ENCODE results near the gene TMEM59L. TPM values are rescaled to one million over a fixed set of nuclear protein-coding genes. Genes with fewer than 3 reads are reported as not detected.

The TMEM59L gene
- polyA plus RNA-seq, 1 of the 3 experiments (the other 2 are of a cell fraction): 9.6 TPM

DNA sequence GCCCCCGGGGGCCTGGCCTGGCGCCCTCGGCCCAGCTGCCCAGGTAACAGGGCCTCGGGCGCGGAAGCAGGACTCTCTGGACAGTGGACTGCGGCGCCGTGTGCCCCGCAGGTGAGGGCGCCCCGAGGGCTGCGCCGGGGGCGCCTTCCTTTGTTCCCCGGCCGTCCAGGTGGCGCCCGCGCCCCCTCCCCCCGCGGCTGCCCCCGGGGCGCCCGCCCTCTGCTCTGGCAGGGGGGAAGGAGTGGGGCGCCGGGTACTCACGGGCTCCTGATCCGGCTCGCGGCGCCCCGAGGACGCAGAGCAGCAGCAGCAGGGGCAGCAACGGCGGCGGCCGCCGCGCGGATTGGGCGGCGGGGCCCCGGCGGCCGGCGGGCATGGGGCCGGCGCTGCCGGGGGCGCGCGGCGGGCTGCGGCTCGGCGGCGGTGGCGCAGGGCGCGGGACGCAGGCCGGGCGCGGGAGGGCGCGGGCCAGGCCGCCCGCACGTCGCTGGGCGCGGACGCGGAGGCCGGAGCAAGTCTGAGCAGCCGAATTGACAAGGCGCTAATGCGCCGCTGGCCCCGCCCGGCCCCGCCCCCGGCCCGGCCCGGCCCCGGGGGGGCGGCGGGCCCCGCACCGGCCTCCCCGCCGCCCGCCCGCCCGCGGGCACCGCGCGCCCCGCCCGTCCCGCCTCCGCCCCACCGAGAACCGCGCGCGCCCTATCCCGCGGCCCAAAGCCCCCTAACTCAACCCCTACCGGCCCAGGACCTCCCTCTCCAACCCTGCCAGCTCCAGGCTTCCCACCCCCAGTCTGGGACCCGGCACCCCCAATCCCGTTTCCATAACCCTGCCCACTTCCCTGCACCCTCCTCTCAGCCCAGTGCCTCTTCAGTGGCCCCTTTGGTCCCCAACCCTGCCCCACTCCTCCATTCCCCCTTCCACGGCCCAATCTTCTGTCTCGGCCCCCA is 6.1 kb upstream of the TMEM59L start, which contains the start of gene CRLF1:
Gene CRLF1, minus strand, starts transcription at position 519 of the 945 bp plus-strand sequence. Its CDS starts 143 bp downstream, at position 376.
- H3K4me3 ChIP-seq (ENCODE audit: low read depth in 2 of 2, low read length in 1 of 2): peak within 1 kb of the TSS in 1 of 2 experiments; percentile 35; a peak in 3 of 4 replicates
- H3F3A ChIP-seq (replicated peaks; ENCODE audit: insufficient read depth): peaks cover 27% of the 10 kb centered on the region
- H3K9me3 ChIP-seq: no peaks in the 10 kb centered on the region
- peaks cover 6 to 7% of the 10 kb centered on the region in 2 experiments; a peak in 2 of 4 replicates for H3K4me1 ChIP-seq (ENCODE audit: control insufficient read depth in 1 of 2, insufficient read depth in 2 of 2, low read depth in 1 of 2, low read length in 1 of 2)
- no peaks in the 10 kb centered on the region for H3K36me3 ChIP-seq (replicated peaks in 1 of 2; ENCODE audit: control insufficient read depth in 1 of 2, insufficient read depth in 2 of 2, low read length in 1 of 2)
- H3K9ac ChIP-seq: no peak within 1 kb of the TSS
- no peaks in the 10 kb centered on the region for H3K9me2 ChIP-seq
- H3K27me3 ChIP-seq (ENCODE audit: insufficient read depth): peaks cover 60% of the 10 kb centered on the region
- TF ChIP-seq RAD21 (IDR thresholded peaks at IDR 0.05; ENCODE audit: low read length): no peak
- TF ChIP-seq, protein P1, sequence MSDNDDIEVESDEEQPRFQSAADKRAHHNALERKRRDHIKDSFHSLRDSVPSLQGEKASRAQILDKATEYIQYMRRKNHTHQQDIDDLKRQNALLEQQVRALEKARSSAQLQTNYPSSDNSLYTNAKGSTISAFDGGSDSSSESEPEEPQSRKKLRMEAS (IDR thresholded peaks at IDR 0.05; ENCODE audit: low read depth): no peak
- TF ChIP-seq NFIC (IDR thresholded peaks at IDR 0.05; ENCODE audit: borderline replicate concordance): no peak
- TF ChIP-seq SIN3A (IDR thresholded peaks at IDR 0.05; ENCODE audit: borderline replicate concordance, low read depth, low read length): no peak
- TF ChIP-seq CHD2 (IDR thresholded peaks at IDR 0.05; ENCODE audit: low read length, partially characterized antibody): no peak
- no peak for TF ChIP-seq EP300 (IDR thresholded peaks at IDR 0.05; ENCODE audit: borderline replicate concordance in 1 of 2, low read depth in 1 of 2, low read length in 1 of 2)
- TF ChIP-seq GATA2 (CRISPR knock-in tag; IDR thresholded peaks at IDR 0.05): no peak
- no peak for TF ChIP-seq TAF1 (IDR thresholded peaks at IDR 0.05; ENCODE audit: borderline replicate concordance, low read depth, low read length)
- no peak for TF ChIP-seq FOSL2 (IDR thresholded peaks at IDR 0.05; ENCODE audit: borderline replicate concordance, low read depth)
- TF ChIP-seq EZH2phosphoT487 (IDR thresholded peaks at IDR 0.05; ENCODE audit: borderline replicate concordance, low read depth): no peak
- no peak for TF ChIP-seq ELF1 (IDR thresholded peaks at IDR 0.05)
- TF ChIP-seq RXRA (IDR thresholded peaks at IDR 0.05; ENCODE audit: borderline replicate concordance, low read depth): no peak
- no peak for TF ChIP-seq MEF2A (IDR thresholded peaks at IDR 0.05; ENCODE audit: borderline replicate concordance, low read depth)
- TF ChIP-seq GABPA (IDR thresholded peaks at IDR 0.05; ENCODE audit: low read depth): no peak
- TF ChIP-seq, protein P2, sequence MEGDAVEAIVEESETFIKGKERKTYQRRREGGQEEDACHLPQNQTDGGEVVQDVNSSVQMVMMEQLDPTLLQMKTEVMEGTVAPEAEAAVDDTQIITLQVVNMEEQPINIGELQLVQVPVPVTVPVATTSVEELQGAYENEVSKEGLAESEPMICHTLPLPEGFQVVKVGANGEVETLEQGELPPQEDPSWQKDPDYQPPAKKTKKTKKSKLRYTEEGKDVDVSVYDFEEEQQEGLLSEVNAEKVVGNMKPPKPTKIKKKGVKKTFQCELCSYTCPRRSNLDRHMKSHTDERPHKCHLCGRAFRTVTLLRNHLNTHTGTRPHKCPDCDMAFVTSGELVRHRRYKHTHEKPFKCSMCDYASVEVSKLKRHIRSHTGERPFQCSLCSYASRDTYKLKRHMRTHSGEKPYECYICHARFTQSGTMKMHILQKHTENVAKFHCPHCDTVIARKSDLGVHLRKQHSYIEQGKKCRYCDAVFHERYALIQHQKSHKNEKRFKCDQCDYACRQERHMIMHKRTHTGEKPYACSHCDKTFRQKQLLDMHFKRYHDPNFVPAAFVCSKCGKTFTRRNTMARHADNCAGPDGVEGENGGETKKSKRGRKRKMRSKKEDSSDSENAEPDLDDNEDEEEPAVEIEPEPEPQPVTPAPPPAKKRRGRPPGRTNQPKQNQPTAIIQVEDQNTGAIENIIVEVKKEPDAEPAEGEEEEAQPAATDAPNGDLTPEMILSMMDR (IDR thresholded peaks at IDR 0.05): no peak
- no peak for TF ChIP-seq YY1 (IDR thresholded peaks at IDR 0.05; ENCODE audit: low read depth)
- TF ChIP-seq, protein P3, sequence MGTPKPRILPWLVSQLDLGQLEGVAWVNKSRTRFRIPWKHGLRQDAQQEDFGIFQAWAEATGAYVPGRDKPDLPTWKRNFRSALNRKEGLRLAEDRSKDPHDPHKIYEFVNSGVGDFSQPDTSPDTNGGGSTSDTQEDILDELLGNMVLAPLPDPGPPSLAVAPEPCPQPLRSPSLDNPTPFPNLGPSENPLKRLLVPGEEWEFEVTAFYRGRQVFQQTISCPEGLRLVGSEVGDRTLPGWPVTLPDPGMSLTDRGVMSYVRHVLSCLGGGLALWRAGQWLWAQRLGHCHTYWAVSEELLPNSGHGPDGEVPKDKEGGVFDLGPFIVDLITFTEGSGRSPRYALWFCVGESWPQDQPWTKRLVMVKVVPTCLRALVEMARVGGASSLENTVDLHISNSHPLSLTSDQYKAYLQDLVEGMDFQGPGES (IDR thresholded peaks at IDR 0.05; ENCODE audit: low read depth, low read length): no peak
- no peak for TF ChIP-seq NRF1 (IDR thresholded peaks at IDR 0.05; ENCODE audit: low read depth, low read length)
- TF ChIP-seq, protein P4, sequence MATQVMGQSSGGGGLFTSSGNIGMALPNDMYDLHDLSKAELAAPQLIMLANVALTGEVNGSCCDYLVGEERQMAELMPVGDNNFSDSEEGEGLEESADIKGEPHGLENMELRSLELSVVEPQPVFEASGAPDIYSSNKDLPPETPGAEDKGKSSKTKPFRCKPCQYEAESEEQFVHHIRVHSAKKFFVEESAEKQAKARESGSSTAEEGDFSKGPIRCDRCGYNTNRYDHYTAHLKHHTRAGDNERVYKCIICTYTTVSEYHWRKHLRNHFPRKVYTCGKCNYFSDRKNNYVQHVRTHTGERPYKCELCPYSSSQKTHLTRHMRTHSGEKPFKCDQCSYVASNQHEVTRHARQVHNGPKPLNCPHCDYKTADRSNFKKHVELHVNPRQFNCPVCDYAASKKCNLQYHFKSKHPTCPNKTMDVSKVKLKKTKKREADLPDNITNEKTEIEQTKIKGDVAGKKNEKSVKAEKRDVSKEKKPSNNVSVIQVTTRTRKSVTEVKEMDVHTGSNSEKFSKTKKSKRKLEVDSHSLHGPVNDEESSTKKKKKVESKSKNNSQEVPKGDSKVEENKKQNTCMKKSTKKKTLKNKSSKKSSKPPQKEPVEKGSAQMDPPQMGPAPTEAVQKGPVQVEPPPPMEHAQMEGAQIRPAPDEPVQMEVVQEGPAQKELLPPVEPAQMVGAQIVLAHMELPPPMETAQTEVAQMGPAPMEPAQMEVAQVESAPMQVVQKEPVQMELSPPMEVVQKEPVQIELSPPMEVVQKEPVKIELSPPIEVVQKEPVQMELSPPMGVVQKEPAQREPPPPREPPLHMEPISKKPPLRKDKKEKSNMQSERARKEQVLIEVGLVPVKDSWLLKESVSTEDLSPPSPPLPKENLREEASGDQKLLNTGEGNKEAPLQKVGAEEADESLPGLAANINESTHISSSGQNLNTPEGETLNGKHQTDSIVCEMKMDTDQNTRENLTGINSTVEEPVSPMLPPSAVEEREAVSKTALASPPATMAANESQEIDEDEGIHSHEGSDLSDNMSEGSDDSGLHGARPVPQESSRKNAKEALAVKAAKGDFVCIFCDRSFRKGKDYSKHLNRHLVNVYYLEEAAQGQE (IDR thresholded peaks at IDR 0.05; ENCODE audit: low read depth, low read length): no peak
- no peak for TF ChIP-seq FOXJ3 (CRISPR knock-in tag; IDR thresholded peaks at IDR 0.05)
- CTCF ChIA-PET: interaction anchor here (1.0 to 1.8 kb wide), 4 partner anchors 12 to 240 kb away, joined by 3 to 6 read pairs (median 4); no protein-coding TSS in a partner anchor
- POLR2A ChIA-PET: no interaction called here
- peak; percentile 71 for DNase-seq
- no peak within 1 kb of the TSS for H3K27ac ChIP-seq (ENCODE audit: low read depth in 2 of 2, low read length in 1 of 2)
- peak within 1 kb of the TSS; percentile 66; the same call in 1 of the 2 replicates for H3K4me2 ChIP-seq
- no peak within 1 kb of the TSS for H2AFZ ChIP-seq (ENCODE audit: low read depth)
- no peaks in the 10 kb centered on the region for H3K79me2 ChIP-seq (ENCODE audit: insufficient read depth)
- no peaks in the 10 kb centered on the region for H4K20me1 ChIP-seq (ENCODE audit: insufficient read depth)
- 3% methylated on average over 12 of the region's 116 CpGs for WGBS (ENCODE audit: low lambda C conversion rate)

All from SK-N-SH (cell line).